Measurements from ENCODE around the gene LAMA4. TPM values are rescaled to one million over a fixed set of nuclear protein-coding genes. Genes with fewer than 3 reads are reported as not detected.

LAMA4 gene
- total RNA-seq, 1 donor from 2014 or later: 18.0 TPM

DNA sequence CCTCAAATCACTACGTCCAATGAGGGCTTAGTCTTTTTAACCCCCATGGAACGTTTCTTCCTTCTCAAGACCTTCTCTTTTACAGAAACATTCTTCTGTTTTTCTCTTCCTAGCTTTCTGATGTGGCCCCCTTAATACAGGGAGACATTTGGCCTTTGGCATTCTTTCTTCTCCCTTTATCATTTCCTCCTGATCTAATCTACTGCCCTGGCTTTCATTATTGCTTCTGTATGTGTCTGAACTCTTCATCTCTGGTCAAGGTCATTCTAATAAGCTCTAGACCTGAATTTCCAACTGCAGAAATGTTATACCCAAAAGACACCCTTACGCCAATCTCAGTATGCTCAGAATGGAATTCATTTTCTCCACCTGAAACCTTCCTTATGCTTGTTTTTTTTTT, 18.4 kb upstream of the LAMA4 start:
- Mint-ChIP-seq H3K27ac (ENCODE audit: unreplicated experiment) (no peak overlapping the region), H3K36me3 (ENCODE audit: low read depth) (no peaks in the 10 kb centered on the region), H3K9me3 (no peaks in the 10 kb centered on the region), H3K4me1 (peaks cover 6% of the 10 kb centered on the region), H3K27me3 (ENCODE audit: low read depth) (no peaks in the 10 kb centered on the region), H3K4me3 (no peak overlapping the region)
- TF ChIP-seq, protein P1, sequence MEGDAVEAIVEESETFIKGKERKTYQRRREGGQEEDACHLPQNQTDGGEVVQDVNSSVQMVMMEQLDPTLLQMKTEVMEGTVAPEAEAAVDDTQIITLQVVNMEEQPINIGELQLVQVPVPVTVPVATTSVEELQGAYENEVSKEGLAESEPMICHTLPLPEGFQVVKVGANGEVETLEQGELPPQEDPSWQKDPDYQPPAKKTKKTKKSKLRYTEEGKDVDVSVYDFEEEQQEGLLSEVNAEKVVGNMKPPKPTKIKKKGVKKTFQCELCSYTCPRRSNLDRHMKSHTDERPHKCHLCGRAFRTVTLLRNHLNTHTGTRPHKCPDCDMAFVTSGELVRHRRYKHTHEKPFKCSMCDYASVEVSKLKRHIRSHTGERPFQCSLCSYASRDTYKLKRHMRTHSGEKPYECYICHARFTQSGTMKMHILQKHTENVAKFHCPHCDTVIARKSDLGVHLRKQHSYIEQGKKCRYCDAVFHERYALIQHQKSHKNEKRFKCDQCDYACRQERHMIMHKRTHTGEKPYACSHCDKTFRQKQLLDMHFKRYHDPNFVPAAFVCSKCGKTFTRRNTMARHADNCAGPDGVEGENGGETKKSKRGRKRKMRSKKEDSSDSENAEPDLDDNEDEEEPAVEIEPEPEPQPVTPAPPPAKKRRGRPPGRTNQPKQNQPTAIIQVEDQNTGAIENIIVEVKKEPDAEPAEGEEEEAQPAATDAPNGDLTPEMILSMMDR (conservative IDR thresholded peaks at IDR 0.05): no peak
- no peak for DNase-seq (ENCODE audit: low read depth, low spot score)

DNA sequence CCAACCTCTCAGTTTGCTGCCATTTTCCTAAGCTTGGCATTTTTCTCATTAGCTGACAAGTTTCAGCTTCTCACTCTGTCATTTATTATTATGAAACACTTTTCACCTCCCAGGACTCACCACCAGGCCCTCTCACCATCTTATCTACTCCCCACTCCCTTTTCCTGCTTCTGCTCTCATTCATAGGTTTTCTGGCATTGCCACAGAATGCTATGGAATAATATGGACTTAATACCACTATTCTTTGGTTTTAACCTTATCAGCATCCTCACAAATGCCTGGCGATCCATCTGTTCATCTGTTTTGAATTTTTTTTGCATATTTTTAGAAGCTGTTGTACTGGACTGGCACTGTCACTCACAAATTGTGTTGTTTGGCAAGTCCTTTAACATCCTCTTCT, 16.4 kb upstream of the LAMA4 start:
- Mint-ChIP-seq H3K4me3 (no peak overlapping the region), H3K27ac (ENCODE audit: unreplicated experiment) (no peak overlapping the region), H3K9me3 (no peaks in the 10 kb centered on the region), H3K4me1 (peaks cover 6% of the 10 kb centered on the region), H3K36me3 (ENCODE audit: low read depth) (no peaks in the 10 kb centered on the region), H3K27me3 (ENCODE audit: low read depth) (no peaks in the 10 kb centered on the region)
- TF ChIP-seq, protein P1 (conservative IDR thresholded peaks at IDR 0.05): no peak
- no peak for DNase-seq (ENCODE audit: low read depth, low spot score)

DNA sequence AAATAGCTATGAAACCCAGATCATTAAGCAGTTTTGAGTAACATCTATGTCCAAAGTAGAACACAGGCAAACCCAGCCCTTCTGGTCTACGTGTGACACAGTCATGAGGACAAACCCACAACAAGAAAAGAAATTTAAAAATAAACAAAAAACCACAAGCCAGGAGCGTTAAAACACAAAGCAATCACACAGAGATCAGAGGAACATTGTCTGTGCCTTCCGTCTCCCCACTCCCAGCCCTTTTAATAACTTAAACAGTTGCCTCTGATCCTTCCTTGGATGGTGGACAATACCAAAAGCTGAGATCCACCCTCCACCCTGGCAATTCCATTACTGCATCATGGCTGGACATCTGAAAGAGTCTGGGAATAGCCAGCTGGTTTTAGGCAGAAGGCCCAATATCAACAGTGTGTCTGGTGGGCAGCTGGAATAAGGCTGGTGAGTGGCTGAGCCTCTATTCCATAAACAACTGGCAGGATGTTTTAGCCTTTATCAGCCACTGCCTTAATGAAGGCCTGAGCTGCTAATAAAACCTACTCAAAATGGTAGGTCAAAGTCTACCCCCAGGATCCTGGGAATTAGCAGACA, 15.7 kb upstream of the LAMA4 start:
- no peaks in the 10 kb centered on the region for H3K36me3 Mint-ChIP-seq (ENCODE audit: low read depth)
- no peak overlapping the region for H3K27ac Mint-ChIP-seq (ENCODE audit: unreplicated experiment)
- DNase-seq (ENCODE audit: low read depth, low spot score): no peak
- no peaks in the 10 kb centered on the region for H3K27me3 Mint-ChIP-seq (ENCODE audit: low read depth)
- peaks cover 6% of the 10 kb centered on the region for H3K4me1 Mint-ChIP-seq
- no peaks in the 10 kb centered on the region for H3K9me3 Mint-ChIP-seq
- H3K4me3 Mint-ChIP-seq: no peak overlapping the region
- TF ChIP-seq, protein P1 (conservative IDR thresholded peaks at IDR 0.05): no peak

DNA sequence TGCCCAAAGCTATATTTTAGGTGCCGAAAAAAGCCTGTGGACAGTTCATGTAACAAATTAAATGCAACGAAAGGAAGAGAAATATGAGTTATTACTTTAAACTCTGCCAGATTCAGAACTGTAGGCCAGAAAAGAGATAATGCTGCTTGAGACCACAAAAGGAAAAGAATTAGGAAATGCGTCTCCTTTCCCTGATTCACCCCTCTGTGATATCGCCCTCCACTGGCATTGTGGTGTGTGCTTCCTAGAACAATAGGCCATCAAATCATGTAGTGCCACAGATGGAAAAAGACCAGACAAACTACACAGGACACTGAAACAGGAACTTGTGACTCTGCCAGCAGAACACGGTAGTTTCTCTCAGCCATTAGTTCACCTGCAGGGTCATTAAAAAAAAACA, 14.7 kb upstream of the LAMA4 start:
- Mint-ChIP-seq H3K27ac (ENCODE audit: unreplicated experiment) (no peak overlapping the region), H3K27me3 (ENCODE audit: low read depth) (no peaks in the 10 kb centered on the region)

DNA sequence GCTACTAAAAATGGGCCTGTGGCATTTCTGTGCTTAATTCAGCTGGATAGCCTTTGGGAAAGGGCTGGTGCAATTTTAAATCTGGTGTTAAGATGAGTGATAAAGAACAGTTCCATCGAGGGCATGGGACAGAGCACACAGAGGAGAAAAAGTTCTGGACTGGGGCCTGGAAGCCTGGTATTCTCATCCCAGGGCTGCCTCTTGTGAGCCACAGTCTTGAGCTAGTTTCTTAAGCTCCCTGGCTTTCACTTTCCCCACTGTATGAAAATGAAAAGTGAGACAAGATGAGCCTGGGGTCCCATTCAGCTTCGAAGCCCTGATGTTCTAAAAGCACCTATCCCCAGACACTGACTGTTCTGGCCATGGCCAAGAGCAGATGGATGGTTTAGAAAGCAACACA, 14.3 kb upstream of the LAMA4 start:
- H3K27me3 Mint-ChIP-seq (ENCODE audit: low read depth): no peaks in the 10 kb centered on the region
- TF ChIP-seq, protein P1 (conservative IDR thresholded peaks at IDR 0.05): no peak
- H3K36me3 Mint-ChIP-seq (ENCODE audit: low read depth): no peaks in the 10 kb centered on the region
- H3K27ac Mint-ChIP-seq (ENCODE audit: unreplicated experiment): no peak overlapping the region
- H3K9me3 Mint-ChIP-seq: no peaks in the 10 kb centered on the region
- no peak overlapping the region for H3K4me3 Mint-ChIP-seq
- H3K4me1 Mint-ChIP-seq: peaks cover 6% of the 10 kb centered on the region
- no peak for DNase-seq (ENCODE audit: low read depth, low spot score)

More for the DNA sequence above, 14.7 kb upstream of the LAMA4 start:
- no peaks in the 10 kb centered on the region for H3K9me3 Mint-ChIP-seq
- H3K4me1 Mint-ChIP-seq: peaks cover 6% of the 10 kb centered on the region
- H3K36me3 Mint-ChIP-seq (ENCODE audit: low read depth): no peaks in the 10 kb centered on the region
- no peak for DNase-seq (ENCODE audit: low read depth, low spot score)
- H3K4me3 Mint-ChIP-seq: no peak overlapping the region
- TF ChIP-seq, protein P1 (conservative IDR thresholded peaks at IDR 0.05): no peak

Data from neural crest cell (in vitro differentiated cells).